ENCODE data around the gene HLCS.

DNA sequence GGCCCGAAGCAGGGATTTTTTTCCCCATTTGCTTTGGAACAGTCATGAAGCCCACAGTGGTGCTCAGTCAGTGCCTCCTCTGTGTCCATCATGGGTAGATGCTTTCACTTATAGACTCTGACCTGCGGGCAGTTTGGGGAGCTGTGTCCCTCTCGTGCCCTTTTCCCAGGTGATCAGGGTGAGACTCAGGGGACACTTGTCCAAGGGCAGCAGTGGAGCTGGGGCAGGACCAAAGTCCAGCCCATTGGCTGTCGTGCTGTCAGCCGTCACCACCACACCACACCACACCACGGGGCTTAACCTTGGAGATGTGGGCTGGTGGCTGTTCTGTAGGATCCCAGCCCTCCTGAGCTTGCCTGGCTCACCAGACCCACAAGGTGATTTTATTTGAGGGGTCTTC is 232.6 kb downstream of the HLCS start:
- TF ChIP-seq, protein P1, sequence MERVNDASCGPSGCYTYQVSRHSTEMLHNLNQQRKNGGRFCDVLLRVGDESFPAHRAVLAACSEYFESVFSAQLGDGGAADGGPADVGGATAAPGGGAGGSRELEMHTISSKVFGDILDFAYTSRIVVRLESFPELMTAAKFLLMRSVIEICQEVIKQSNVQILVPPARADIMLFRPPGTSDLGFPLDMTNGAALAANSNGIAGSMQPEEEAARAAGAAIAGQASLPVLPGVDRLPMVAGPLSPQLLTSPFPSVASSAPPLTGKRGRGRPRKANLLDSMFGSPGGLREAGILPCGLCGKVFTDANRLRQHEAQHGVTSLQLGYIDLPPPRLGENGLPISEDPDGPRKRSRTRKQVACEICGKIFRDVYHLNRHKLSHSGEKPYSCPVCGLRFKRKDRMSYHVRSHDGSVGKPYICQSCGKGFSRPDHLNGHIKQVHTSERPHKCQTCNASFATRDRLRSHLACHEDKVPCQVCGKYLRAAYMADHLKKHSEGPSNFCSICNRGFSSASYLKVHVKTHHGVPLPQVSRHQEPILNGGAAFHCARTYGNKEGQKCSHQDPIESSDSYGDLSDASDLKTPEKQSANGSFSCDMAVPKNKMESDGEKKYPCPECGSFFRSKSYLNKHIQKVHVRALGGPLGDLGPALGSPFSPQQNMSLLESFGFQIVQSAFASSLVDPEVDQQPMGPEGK (tag by site-specific recombination; IDR thresholded peaks at IDR 0.05) = no peak
- TF ChIP-seq, protein P2, sequence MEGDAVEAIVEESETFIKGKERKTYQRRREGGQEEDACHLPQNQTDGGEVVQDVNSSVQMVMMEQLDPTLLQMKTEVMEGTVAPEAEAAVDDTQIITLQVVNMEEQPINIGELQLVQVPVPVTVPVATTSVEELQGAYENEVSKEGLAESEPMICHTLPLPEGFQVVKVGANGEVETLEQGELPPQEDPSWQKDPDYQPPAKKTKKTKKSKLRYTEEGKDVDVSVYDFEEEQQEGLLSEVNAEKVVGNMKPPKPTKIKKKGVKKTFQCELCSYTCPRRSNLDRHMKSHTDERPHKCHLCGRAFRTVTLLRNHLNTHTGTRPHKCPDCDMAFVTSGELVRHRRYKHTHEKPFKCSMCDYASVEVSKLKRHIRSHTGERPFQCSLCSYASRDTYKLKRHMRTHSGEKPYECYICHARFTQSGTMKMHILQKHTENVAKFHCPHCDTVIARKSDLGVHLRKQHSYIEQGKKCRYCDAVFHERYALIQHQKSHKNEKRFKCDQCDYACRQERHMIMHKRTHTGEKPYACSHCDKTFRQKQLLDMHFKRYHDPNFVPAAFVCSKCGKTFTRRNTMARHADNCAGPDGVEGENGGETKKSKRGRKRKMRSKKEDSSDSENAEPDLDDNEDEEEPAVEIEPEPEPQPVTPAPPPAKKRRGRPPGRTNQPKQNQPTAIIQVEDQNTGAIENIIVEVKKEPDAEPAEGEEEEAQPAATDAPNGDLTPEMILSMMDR (tag by site-specific recombination; IDR thresholded peaks at IDR 0.05) = no peak
- TF ChIP-seq, protein P3, sequence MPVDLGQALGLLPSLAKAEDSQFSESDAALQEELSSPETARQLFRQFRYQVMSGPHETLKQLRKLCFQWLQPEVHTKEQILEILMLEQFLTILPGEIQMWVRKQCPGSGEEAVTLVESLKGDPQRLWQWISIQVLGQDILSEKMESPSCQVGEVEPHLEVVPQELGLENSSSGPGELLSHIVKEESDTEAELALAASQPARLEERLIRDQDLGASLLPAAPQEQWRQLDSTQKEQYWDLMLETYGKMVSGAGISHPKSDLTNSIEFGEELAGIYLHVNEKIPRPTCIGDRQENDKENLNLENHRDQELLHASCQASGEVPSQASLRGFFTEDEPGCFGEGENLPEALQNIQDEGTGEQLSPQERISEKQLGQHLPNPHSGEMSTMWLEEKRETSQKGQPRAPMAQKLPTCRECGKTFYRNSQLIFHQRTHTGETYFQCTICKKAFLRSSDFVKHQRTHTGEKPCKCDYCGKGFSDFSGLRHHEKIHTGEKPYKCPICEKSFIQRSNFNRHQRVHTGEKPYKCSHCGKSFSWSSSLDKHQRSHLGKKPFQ (tag by site-specific recombination; IDR thresholded peaks at IDR 0.05) = no peak
- no peak for TF ChIP-seq SCRT1 (tag by site-specific recombination; IDR thresholded peaks at IDR 0.05; ENCODE audit: borderline replicate concordance)
- TF ChIP-seq ZBTB1 (tag by site-specific recombination; IDR thresholded peaks at IDR 0.05) = no peak
- TF ChIP-seq, protein P4, sequence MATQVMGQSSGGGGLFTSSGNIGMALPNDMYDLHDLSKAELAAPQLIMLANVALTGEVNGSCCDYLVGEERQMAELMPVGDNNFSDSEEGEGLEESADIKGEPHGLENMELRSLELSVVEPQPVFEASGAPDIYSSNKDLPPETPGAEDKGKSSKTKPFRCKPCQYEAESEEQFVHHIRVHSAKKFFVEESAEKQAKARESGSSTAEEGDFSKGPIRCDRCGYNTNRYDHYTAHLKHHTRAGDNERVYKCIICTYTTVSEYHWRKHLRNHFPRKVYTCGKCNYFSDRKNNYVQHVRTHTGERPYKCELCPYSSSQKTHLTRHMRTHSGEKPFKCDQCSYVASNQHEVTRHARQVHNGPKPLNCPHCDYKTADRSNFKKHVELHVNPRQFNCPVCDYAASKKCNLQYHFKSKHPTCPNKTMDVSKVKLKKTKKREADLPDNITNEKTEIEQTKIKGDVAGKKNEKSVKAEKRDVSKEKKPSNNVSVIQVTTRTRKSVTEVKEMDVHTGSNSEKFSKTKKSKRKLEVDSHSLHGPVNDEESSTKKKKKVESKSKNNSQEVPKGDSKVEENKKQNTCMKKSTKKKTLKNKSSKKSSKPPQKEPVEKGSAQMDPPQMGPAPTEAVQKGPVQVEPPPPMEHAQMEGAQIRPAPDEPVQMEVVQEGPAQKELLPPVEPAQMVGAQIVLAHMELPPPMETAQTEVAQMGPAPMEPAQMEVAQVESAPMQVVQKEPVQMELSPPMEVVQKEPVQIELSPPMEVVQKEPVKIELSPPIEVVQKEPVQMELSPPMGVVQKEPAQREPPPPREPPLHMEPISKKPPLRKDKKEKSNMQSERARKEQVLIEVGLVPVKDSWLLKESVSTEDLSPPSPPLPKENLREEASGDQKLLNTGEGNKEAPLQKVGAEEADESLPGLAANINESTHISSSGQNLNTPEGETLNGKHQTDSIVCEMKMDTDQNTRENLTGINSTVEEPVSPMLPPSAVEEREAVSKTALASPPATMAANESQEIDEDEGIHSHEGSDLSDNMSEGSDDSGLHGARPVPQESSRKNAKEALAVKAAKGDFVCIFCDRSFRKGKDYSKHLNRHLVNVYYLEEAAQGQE (tag by site-specific recombination; IDR thresholded peaks at IDR 0.05) = no peak
- TF ChIP-seq, protein P5, sequence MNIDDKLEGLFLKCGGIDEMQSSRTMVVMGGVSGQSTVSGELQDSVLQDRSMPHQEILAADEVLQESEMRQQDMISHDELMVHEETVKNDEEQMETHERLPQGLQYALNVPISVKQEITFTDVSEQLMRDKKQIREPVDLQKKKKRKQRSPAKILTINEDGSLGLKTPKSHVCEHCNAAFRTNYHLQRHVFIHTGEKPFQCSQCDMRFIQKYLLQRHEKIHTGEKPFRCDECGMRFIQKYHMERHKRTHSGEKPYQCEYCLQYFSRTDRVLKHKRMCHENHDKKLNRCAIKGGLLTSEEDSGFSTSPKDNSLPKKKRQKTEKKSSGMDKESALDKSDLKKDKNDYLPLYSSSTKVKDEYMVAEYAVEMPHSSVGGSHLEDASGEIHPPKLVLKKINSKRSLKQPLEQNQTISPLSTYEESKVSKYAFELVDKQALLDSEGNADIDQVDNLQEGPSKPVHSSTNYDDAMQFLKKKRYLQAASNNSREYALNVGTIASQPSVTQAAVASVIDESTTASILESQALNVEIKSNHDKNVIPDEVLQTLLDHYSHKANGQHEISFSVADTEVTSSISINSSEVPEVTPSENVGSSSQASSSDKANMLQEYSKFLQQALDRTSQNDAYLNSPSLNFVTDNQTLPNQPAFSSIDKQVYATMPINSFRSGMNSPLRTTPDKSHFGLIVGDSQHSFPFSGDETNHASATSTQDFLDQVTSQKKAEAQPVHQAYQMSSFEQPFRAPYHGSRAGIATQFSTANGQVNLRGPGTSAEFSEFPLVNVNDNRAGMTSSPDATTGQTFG (tag by site-specific recombination; IDR thresholded peaks at IDR 0.05; ENCODE audit: borderline replicate concordance) = no peak
- TF ChIP-seq, protein P6, sequence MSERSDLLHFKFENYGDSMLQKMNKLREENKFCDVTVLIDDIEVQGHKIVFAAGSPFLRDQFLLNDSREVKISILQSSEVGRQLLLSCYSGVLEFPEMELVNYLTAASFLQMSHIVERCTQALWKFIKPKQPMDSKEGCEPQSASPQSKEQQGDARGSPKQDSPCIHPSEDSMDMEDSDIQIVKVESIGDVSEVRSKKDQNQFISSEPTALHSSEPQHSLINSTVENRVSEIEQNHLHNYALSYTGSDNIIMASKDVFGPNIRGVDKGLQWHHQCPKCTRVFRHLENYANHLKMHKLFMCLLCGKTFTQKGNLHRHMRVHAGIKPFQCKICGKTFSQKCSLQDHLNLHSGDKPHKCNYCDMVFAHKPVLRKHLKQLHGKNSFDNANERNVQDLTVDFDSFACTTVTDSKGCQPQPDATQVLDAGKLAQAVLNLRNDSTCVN (tag by site-specific recombination; optimal IDR thresholded peaks at IDR 0.05) = no peak
- TF ChIP-seq ZNF670 (tag by site-specific recombination; IDR thresholded peaks at IDR 0.05; ENCODE audit: low read depth) = no peak
- TF ChIP-seq YY1 (tag by site-specific recombination; IDR thresholded peaks at IDR 0.05) = no peak
- TF ChIP-seq, protein P7, sequence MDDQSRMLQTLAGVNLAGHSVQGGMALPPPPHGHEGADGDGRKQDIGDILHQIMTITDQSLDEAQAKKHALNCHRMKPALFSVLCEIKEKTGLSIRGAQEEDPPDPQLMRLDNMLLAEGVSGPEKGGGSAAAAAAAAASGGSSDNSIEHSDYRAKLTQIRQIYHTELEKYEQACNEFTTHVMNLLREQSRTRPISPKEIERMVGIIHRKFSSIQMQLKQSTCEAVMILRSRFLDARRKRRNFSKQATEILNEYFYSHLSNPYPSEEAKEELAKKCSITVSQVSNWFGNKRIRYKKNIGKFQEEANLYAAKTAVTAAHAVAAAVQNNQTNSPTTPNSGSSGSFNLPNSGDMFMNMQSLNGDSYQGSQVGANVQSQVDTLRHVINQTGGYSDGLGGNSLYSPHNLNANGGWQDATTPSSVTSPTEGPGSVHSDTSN (CRISPR knock-in tag; IDR thresholded peaks at IDR 0.05) = no peak
- TF ChIP-seq MYNN (tag by site-specific recombination; IDR thresholded peaks at IDR 0.05; ENCODE audit: borderline replicate concordance) = no peak
- no peak for TF ChIP-seq ZNF426 (tag by site-specific recombination; IDR thresholded peaks at IDR 0.05)
